ENCODE results near the gene C1QTNF9B. TPM values are rescaled to one million over a fixed set of nuclear protein-coding genes. Genes with fewer than 3 reads are reported as not detected.
"Not testable (repeated sequence)": the region's sequence is repeated elsewhere in the genome, so short reads cannot be mapped to it uniquely, and the experiment has no call there.

Gene C1QTNF9B
- not detected for polyA plus RNA-seq (2012; ENCODE audit: insufficient read depth, insufficient read length, low read depth)

GRCh38 chr13:23897452-23897919, at the start of gene C1QTNF9B:
Gene C1QTNF9B (minus strand): TSS chr13:23897502.
- H3K36me3 ChIP-seq; H3K4me1 ChIP-seq; H3K4me3 ChIP-seq (ENCODE audit: low read depth, low read length); H3K27me3 ChIP-seq; DNase-seq; H3K9me3 ChIP-seq: not testable (repeated sequence)

- H3K36me3 ChIP-seq, result no peaks in the 10 kb centered on the region
- H3K27me3 ChIP-seq, result no peaks in the 10 kb centered on the region
- TF ChIP-seq CTCF (IDR thresholded peaks at IDR 0.05; ENCODE audit: low read depth, low read length), result no peak
- no peaks in the 10 kb centered on the region for H3K9me3 ChIP-seq
- no peak for DNase-seq
- H3K4me3 ChIP-seq (ENCODE audit: low read depth, low read length), result no peak overlapping the region
- H3K4me1 ChIP-seq, result no peaks in the 10 kb centered on the region
Observed at GRCh38 chr13:23946900-23947299, 49.6 kb upstream of the C1QTNF9B start.

- no peaks in the 10 kb centered on the region for H3K4me1 ChIP-seq
- no peaks in the 10 kb centered on the region for H3K36me3 ChIP-seq
- no peak for DNase-seq
- no peaks in the 10 kb centered on the region for H3K9me3 ChIP-seq
- H3K27me3 ChIP-seq, result no peaks in the 10 kb centered on the region
- H3K4me3 ChIP-seq (ENCODE audit: low read depth, low read length), result no peak overlapping the region
- TF ChIP-seq CTCF (IDR thresholded peaks at IDR 0.05; ENCODE audit: low read depth, low read length), result no peak
Observed at GRCh38 chr13:23946067-23946466, 48.8 kb upstream of the C1QTNF9B start.

GRCh38 chr13:23945612-23946011, 48.3 kb upstream of the C1QTNF9B start:
- Histone ChIP-seq H3K4me3 (ENCODE audit: low read depth, low read length) (no peak overlapping the region), H3K9me3 (no peaks in the 10 kb centered on the region), H3K4me1 (no peaks in the 10 kb centered on the region), H3K27me3 (peaks cover under 1% of the 10 kb centered on the region; the same call in 1 of the 2 replicates), H3K36me3 (no peaks in the 10 kb centered on the region)
- TF ChIP-seq CTCF (IDR thresholded peaks at IDR 0.05; ENCODE audit: low read depth, low read length), result no peak
- DNase-seq, result no peak

- TF ChIP-seq CTCF (IDR thresholded peaks at IDR 0.05; ENCODE audit: low read depth, low read length), result no peak
- H3K36me3 ChIP-seq, result no peaks in the 10 kb centered on the region
- H3K4me1 ChIP-seq, result no peaks in the 10 kb centered on the region
- no peak overlapping the region for H3K4me3 ChIP-seq (ENCODE audit: low read depth, low read length)
- H3K27me3 ChIP-seq, result peaks cover 3% of the 10 kb centered on the region
- no peak for DNase-seq
- no peaks in the 10 kb centered on the region for H3K9me3 ChIP-seq
Observed at GRCh38 chr13:23941211-23941610, 43.9 kb upstream of the C1QTNF9B start.

- not testable (repeated sequence) for H3K4me3 ChIP-seq (ENCODE audit: low read depth, low read length); H3K4me1 ChIP-seq; H3K9me3 ChIP-seq; H3K27me3 ChIP-seq; DNase-seq; H3K36me3 ChIP-seq
Observed at GRCh38 chr13:23939666-23940065, 42.4 kb upstream of the C1QTNF9B start.

GRCh38 chr13:23934520-23934919, 37.2 kb upstream of the C1QTNF9B start:
- H3K4me1 ChIP-seq, result no peaks in the 10 kb centered on the region
- H3K27me3 ChIP-seq, result no peaks in the 10 kb centered on the region; the same call in 1 of the 2 replicates
- no peaks in the 10 kb centered on the region for H3K9me3 ChIP-seq
- H3K4me3 ChIP-seq (ENCODE audit: low read depth, low read length), result no peak overlapping the region
- no peak for TF ChIP-seq CTCF (IDR thresholded peaks at IDR 0.05; ENCODE audit: low read depth, low read length)
- no peaks in the 10 kb centered on the region for H3K36me3 ChIP-seq
- DNase-seq, result no peak
